ENCODE measurements around the gene KCNH1.

KCNH1 gene

DNA sequence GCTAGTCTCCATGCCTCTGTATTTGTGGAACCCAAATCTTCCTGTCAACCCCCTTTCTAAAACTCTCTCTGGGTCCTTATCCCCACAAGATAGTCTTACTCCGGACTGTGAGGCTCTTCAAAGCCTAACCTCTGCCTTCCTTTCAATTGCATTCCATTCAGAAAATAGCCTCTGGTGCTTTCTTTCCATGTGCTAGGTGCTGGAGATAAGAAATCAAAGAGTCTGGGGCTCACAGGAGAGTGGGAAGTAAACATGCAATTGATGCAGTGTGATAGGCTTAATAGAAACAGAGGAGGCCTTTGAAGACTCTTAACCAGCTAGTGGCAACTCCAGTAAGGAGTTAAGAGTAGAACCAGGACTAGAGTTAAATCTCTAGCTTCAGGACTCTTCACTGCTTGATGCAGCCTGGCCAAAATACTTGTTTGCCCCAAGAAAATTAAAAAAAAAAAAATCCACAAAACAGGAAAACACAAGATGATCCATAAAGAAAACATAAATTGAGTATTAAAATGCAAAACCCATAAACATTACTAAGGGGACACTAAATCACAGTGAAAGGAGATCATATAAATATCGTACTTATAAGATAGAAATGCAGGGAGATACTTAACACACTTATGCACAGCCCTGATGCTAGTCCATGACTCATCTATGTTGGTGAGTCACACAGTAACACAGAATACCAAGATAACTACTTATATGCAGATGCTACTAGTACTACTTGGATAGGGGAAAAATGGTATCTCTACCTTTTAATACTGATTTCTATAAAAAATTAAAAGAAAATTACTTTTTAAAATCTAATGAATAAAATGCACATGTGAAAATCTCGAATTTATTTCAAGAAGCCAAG is 341.5 kb downstream of the KCNH1 start:
- no peak for DNase-seq

- DNase-seq = no peak
Observed at GRCh38 chr1:210790196-210790595, 343.8 kb downstream of the KCNH1 start.

DNA sequence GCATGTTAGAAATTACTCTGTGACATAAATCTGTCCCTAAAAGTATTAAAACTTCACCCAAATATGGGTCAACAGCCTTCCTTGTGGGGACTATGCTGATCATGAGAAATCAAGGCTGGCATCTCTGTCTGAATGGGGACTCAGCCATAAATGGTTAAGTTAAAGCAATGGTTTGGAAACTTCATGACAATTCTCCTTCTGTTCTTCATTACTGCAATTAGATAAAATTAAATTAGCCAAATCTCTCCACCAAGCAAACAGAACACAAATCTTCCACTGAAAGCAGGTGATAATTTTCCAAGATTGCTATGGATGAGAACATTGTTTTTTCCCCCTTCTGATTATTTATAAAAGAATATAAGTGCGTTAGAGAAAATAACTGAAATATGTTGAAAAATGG is 346.1 kb downstream of the KCNH1 start:
- no peak for DNase-seq

- no peak for DNase-seq
Observed at GRCh38 chr1:210786546-210786945, 347.4 kb downstream of the KCNH1 start.

- DNase-seq = no peak
Observed at GRCh38 chr1:210783925-210784324, 350.0 kb downstream of the KCNH1 start.

- DNase-seq = no peak
Observed at GRCh38 chr1:210781652-210782051, 352.3 kb downstream of the KCNH1 start.

DNA sequence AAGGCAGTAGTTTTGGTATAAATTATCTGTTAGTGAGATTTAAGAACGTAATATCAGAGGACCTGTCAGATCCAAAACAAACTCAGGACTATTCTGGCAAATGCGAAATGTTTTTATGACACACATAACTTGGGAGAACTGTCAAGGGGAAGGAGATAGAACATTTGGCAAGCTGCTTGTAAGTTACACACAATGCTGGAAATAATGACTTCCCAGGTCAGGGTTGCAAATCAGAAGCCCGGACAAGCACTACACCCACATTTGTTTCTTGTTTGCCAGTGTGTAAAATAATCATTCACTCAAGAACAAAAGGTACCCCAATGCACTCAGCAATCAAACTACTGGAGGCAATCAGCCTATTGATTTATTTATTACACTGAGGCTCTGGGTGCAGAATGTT is 354.7 kb downstream of the KCNH1 start:
- no peak for DNase-seq

DNA sequence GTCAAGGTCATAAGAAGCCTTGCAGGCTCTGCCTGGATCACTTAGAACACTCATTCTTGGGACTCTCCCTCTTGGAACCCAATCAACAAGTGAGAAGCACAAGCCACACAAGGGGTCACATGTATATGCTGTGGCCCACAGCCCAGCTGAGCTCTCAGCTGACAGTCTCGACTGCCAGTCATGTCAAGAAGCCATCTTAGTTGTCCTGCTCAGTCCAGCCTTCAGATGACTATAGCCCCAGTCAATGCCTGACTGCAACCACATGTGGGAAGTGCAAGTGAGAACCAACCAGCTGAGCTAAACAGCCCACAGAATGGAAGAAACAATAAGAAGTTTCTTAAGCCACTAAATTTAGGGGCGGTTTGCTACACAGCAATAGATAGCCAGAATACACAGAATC is 356.0 kb downstream of the KCNH1 start:
- DNase-seq = no peak

- DNase-seq = no peak
Observed at GRCh38 chr1:210776712-210777111, 357.2 kb downstream of the KCNH1 start.

- DNase-seq = no peak
Observed at GRCh38 chr1:210775289-210775688, 358.7 kb downstream of the KCNH1 start.

DNA sequence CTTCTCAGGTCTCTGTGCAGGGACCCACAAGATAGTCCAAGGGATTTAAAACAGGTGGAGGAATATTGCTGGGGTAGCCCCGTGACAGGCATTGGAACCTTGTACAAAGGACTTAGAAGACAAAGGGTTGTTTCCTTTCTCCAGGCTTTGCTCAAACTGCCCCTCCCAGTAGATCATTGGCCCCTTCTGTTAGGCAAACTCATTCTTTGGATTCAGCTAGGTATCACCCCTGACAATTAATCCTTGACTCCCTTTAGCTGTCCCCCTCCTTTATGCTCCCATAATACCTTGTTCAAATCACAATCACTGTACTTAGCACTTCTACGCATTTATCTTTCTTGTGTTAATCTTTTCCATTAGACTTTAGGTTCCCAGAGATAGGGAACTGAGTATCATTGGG is 360.5 kb downstream of the KCNH1 start:
- no peak for DNase-seq

GRCh38 chr1:210771131-210771530 is 362.8 kb downstream of the KCNH1 start:
- DNase-seq = no peak

- DNase-seq = no peak
Observed at GRCh38 chr1:210770396-210770984, 363.5 kb downstream of the KCNH1 start.

GRCh38 chr1:210769473-210769872 is 364.5 kb downstream of the KCNH1 start:
- DNase-seq = no peak

- no peak for DNase-seq
Observed at GRCh38 chr1:210764536-210764935, 369.4 kb downstream of the KCNH1 start.

- DNase-seq = no peak
Observed at GRCh38 chr1:210758761-210759160, 375.2 kb downstream of the KCNH1 start.

GRCh38 chr1:210758261-210758660 is 375.7 kb downstream of the KCNH1 start:
- DNase-seq = no peak

DNA sequence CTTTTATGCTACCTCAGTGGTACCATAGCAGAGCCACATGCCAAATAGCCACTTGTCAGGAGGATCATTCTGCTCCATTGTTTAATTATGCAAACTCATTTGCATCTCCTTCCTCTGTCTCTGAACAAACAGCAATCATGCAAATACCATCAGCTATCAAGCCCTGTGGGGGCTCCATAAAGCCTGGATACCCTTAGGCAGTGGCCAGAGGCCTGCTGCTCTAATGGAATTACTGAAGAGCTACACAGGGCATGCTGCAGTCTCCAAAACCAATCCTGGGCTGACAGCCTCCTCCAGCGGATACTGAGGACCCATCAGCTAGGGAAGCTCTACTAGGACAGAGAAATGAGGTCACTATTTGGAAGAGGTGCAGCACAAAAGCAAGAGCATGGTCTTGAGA is 376.3 kb downstream of the KCNH1 start:
- no peak for DNase-seq

GRCh38 chr1:210755991-210756659 is 377.8 kb downstream of the KCNH1 start:
- no peak for DNase-seq

GRCh38 chr1:210754878-210755665 is 378.9 kb downstream of the KCNH1 start:
- DNase-seq = no peak

DNA sequence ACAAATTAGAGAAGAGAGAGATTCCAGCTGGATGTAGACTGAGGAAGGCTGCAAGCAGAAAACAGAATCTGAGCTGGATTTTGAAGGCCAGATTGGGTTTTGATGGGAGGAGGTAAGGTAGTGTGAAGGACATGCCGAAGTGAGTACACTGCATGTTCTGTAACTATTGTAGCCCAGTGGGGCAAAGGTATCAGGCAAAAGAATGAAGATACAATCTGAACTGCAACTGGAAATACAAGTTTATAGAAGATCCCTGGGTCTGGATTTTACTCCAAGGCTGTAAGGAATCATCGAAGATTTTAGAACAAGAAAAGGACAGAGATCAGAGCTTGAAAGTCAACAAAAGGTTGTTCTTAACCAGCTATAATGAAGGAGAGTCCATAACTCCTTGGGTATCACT is 382.0 kb downstream of the KCNH1 start:
- DNase-seq = no peak

DNA sequence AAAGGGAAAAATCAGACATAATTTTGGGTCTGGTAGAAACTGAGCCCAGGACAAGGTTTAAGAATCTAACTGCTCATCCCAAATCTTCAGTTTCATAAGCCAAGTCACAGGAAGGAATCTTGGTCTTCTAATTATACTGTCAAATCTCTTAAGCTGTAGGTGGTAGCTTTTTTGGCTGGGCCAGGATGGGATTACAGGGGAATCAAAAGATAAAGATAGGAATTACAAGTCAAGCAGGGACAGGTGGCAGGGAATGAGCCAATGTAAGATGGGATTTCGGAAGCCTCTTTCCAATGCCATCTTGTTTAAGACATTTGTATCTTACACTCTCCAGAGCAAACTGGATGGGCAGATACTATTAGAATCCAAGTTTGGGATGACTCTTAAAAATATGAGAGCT is 383.5 kb downstream of the KCNH1 start:
- no peak for DNase-seq

- no peak for DNase-seq
Observed at GRCh38 chr1:210748796-210749195, 385.2 kb downstream of the KCNH1 start.

All from CD4-positive, alpha-beta T cell treated with Interferon alpha-2 for 1 hour (primary cell).